Endothelial cell (in vitro differentiated cells): Measurements from ENCODE around the gene ACTA1. TPM values are rescaled to one million over a fixed set of nuclear protein-coding genes. Genes with fewer than 3 reads are reported as not detected.
A peak's percentile ranks its signal among the peaks of the same experiment; 100 is the strongest.
"Not testable (repeated sequence)": the region's sequence is repeated elsewhere in the genome, so short reads cannot be mapped to it uniquely, and the experiment has no call there.

Source experiments
- DNase-seq: peaks from one replicate; pipeline ENCODE4 v3.0.0; 2021; ENCODE audit warnings: low spot score
- H3K27ac Mint-ChIP-seq: one replicate; pipeline ENCODE4 v1.8.0; 2021; ENCODE audit warnings: mixed read lengths, inconsistent platforms; ENCODE audit not compliant: unreplicated experiment
- H3K27me3 Mint-ChIP-seq: one replicate; pipeline ENCODE4 v1.8.0; 2021; ENCODE audit warnings: mild to moderate bottlenecking, moderate library complexity, mixed read lengths, inconsistent platforms; ENCODE audit not compliant: unreplicated experiment
- H3K36me3 Mint-ChIP-seq: one replicate; pipeline ENCODE4 v1.8.0; 2021; ENCODE audit warnings: mild to moderate bottlenecking, low read depth, mixed read lengths, inconsistent platforms; ENCODE audit not compliant: unreplicated experiment
- H3K4me1 Mint-ChIP-seq: one replicate; pipeline ENCODE4 v1.8.0; 2021; ENCODE audit warnings: mild to moderate bottlenecking, mixed read lengths, inconsistent platforms; ENCODE audit not compliant: unreplicated experiment
- H3K4me3 Mint-ChIP-seq: one replicate; pipeline ENCODE4 v1.8.0; 2021; ENCODE audit warnings: mild to moderate bottlenecking, mixed read lengths, inconsistent platforms; ENCODE audit not compliant: unreplicated experiment
- H3K9me3 Mint-ChIP-seq: one replicate; pipeline ENCODE4 v1.8.0; 2021; ENCODE audit warnings: mixed read lengths, inconsistent platforms; ENCODE audit not compliant: unreplicated experiment
- total RNA-seq: library from RNA; stranded (reverse); fragmentation: NEBNext Ultra II Directional; extraction: Animal tissue kit (Norgen Biotek cat#: 25700); gene quantifications from one replicate; pipeline ENCODE4 v1.2.1, GENCODE V29; 2021; ENCODE audit not compliant: unreplicated experiment
- TF ChIP-seq, protein P1 (sequence below): fragments of 200-600 bp; sonication (generic); IDR thresholded peaks from one replicate; pipeline ENCODE4 v1.5.0; 2021; ENCODE audit warnings: antibody characterized with exemption; ENCODE audit not compliant: unreplicated experiment

Gene ACTA1
- total RNA-seq, 1 donor from 2014 or later: 1.5 TPM

DNA sequence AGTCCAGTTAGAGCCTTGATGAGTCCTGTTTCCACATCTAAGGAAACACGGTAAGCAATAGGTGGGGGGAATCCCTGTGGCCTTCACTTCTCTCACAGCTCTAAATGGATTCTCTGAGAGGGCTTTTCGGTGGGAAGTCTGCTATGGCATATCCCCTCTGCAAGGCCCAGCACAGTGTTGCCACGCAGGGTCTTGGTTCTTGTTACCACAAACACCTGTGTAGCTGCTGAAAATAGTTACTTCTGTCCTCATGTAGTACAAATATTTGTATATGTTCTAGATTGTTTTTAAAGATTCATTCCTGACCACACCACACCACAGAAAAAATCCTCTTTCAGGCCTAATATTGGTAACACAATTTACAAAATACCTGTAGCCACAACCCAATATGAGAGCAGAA is 5.6 kb downstream of the ACTA1 start:
- Mint-ChIP-seq H3K27ac (no peak overlapping the region), H3K36me3 (peaks cover 5% of the 10 kb centered on the region), H3K27me3 (peaks cover 22% of the 10 kb centered on the region), H3K9me3 (no peaks in the 10 kb centered on the region), H3K4me1 (peaks cover 9% of the 10 kb centered on the region), H3K4me3 (no peak overlapping the region)
- TF ChIP-seq, protein P1, sequence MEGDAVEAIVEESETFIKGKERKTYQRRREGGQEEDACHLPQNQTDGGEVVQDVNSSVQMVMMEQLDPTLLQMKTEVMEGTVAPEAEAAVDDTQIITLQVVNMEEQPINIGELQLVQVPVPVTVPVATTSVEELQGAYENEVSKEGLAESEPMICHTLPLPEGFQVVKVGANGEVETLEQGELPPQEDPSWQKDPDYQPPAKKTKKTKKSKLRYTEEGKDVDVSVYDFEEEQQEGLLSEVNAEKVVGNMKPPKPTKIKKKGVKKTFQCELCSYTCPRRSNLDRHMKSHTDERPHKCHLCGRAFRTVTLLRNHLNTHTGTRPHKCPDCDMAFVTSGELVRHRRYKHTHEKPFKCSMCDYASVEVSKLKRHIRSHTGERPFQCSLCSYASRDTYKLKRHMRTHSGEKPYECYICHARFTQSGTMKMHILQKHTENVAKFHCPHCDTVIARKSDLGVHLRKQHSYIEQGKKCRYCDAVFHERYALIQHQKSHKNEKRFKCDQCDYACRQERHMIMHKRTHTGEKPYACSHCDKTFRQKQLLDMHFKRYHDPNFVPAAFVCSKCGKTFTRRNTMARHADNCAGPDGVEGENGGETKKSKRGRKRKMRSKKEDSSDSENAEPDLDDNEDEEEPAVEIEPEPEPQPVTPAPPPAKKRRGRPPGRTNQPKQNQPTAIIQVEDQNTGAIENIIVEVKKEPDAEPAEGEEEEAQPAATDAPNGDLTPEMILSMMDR: no peak
- no peak for DNase-seq

DNA sequence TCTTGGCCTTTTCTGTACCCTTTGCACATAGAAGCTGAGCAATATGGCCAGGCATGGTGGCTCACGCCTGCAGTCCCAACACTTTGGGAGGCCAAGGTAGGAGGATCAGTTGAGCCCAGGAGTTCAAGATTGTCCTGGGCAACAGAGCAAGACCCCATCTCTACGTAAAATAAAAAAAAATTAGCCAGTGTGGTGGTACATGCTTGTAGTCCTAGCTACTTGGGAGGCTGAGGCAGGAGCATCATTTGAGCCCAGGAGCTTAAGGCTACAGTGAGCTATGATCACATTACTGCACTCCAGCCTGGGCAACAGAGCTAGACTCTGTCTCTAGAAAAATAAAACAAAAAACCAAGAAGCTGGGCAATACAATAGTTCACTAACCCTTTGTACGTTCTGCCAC is 6.3 kb downstream of the ACTA1 start:
- no peak overlapping the region for H3K4me3 Mint-ChIP-seq
- H3K27me3 Mint-ChIP-seq: peaks cover 19% of the 10 kb centered on the region
- H3K36me3 Mint-ChIP-seq: peaks cover 5% of the 10 kb centered on the region
- no peak overlapping the region for H3K27ac Mint-ChIP-seq
- DNase-seq: no peak
- peaks cover 8% of the 10 kb centered on the region for H3K4me1 Mint-ChIP-seq
- H3K9me3 Mint-ChIP-seq: no peaks in the 10 kb centered on the region
- TF ChIP-seq, protein P1: no peak

DNA sequence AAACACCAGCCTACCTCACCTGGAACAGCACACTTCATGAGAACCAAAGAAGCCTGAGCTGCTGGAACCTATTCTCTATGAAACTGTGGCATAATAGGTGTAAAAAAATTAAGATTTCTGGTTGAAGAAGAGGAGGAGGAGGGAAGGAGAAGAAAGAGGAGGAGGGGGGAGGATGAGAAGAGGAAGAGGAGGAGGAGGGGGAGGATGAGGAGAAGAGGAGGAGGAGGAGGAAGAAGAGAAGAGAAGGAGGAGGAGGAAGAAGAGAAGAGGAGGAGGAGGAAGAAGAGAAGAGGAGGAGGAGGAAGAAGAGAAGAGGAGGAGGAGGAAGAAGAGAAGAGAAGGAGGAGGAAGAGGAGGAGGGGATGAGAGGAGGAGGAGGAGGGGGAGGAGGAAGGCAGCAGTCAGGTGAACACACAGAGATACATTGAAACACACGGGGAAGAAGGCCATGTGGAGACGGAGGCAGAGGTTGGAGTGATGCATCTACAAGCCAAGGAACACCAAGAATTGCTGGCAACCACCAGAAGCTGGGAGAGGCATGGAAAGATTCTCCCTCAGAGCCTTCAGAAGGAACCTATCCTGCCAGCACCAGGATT is 8.2 kb downstream of the ACTA1 start:
- Mint-ChIP-seq H3K4me3 (no peak overlapping the region), H3K4me1 (no peaks in the 10 kb centered on the region), H3K9me3 (no peaks in the 10 kb centered on the region), H3K36me3 (no peaks in the 10 kb centered on the region), H3K27ac (no peak overlapping the region), H3K27me3 (peaks cover 5% of the 10 kb centered on the region)
- TF ChIP-seq, protein P1: no peak
- DNase-seq: no peak

DNA sequence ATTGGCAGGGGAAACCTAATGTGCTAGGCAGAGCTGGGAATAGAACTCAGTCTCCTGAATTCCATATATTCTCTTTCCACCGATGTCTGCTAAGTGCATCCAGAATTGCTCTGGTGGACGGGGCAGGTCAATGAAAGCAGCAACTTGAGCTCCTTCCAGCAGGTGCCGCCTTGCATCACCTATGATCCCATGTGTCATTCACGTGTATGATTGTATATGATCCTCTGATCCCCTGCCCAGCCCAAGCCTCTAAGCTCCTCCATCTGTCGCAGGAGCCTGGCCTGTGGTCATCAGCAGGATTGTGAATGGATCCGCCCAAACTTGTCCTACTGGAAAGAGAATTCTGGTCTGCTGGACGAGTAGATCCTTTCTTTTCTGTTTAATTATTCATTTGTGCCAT is 13.1 kb downstream of the ACTA1 start:
- Mint-ChIP-seq H3K27me3 (peaks cover 2% of the 10 kb centered on the region), H3K27ac (no peak overlapping the region), H3K4me1 (no peaks in the 10 kb centered on the region), H3K9me3 (no peaks in the 10 kb centered on the region), H3K4me3 (no peak overlapping the region), H3K36me3 (no peaks in the 10 kb centered on the region)
- DNase-seq: no peak
- TF ChIP-seq, protein P1: no peak

DNA sequence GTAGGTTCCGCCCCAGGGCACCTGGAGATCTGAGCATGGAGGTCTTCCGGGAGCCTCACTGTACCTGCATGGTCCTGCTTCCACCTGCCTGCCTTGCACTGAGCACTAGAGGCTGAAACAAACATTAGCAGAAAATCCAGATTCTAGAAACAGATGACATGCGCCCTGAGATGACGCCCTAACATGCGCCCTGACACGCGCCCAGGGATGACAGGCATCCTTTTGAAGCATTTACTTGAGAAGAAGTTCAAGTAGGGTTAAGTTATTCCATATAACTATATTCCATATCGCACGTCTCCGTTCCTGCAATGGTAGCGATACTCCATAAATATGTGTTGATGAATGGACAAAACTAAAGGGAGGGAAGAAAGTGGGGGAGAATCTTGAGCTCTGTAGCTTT is 13.7 kb downstream of the ACTA1 start:
- Mint-ChIP-seq H3K9me3 (no peaks in the 10 kb centered on the region), H3K27me3 (peaks cover 2% of the 10 kb centered on the region), H3K4me1 (no peaks in the 10 kb centered on the region), H3K27ac (no peak overlapping the region), H3K36me3 (no peaks in the 10 kb centered on the region), H3K4me3 (no peak overlapping the region)
- TF ChIP-seq, protein P1: no peak
- no peak for DNase-seq

DNA sequence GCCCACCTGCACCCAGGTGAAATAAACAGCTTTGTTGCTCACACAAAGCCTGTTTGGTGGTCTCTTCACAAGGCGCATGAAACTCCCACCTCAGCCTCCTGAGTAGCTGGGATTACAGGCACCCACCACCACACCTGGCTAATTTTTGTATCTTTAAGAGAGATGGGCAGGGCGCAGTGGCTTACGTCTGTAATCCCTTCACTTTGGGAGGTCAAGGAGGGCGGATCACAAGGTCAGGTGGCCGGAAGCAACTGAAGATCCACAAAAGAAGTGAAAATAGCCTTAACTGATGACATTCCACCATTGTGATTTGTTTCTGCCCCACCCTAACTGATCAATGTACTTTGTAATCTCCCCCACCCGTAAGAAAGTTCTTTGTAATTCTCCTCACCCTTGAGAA is 15.3 kb downstream of the ACTA1 start:
- not testable (repeated sequence) for H3K4me3 Mint-ChIP-seq, H3K9me3 Mint-ChIP-seq, H3K27ac Mint-ChIP-seq, H3K27me3 Mint-ChIP-seq, DNase-seq, H3K4me1 Mint-ChIP-seq, H3K36me3 Mint-ChIP-seq

DNA sequence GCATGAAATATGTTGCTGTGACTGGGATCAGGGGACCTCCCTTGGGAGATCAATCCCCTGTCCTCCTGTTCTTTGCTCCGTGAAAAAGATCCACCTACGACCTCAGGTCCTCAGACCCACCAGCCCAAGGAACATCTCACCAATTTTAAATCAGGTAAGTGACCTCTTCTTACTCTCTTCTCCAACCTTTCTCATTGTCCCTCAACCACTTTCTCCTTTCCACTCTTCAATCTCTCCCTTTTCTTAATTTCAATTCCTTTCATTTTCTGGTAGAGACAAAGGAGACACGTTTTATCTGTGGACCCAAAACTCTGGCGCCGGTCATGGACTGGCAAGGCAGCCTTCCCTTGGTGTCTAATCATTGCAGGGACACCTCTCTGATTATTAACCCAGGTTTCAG is 21.1 kb downstream of the ACTA1 start:
- H3K9me3 Mint-ChIP-seq, H3K4me1 Mint-ChIP-seq, DNase-seq, H3K27ac Mint-ChIP-seq, H3K36me3 Mint-ChIP-seq: not testable (repeated sequence)
- H3K27me3 Mint-ChIP-seq: peaks cover 24% of the 10 kb centered on the region
- peak overlapping the region; percentile 54 for H3K4me3 Mint-ChIP-seq
